C4-2B (cell line): Measurements from ENCODE around the gene PRPF31.

Experiments used
- ZFX ChIP-seq: fragments of 450-650 bp; IDR thresholded peaks from 2 replicates; pipeline ENCODE4 v1.6.1; 2017
- TF ChIP-seq, protein P1 (sequence below): fragments of 450-650 bp; conservative IDR thresholded peaks from 2 replicates; pipeline ENCODE4 v1.5.1; 2017; ENCODE audit warnings: mild to moderate bottlenecking

DNA sequence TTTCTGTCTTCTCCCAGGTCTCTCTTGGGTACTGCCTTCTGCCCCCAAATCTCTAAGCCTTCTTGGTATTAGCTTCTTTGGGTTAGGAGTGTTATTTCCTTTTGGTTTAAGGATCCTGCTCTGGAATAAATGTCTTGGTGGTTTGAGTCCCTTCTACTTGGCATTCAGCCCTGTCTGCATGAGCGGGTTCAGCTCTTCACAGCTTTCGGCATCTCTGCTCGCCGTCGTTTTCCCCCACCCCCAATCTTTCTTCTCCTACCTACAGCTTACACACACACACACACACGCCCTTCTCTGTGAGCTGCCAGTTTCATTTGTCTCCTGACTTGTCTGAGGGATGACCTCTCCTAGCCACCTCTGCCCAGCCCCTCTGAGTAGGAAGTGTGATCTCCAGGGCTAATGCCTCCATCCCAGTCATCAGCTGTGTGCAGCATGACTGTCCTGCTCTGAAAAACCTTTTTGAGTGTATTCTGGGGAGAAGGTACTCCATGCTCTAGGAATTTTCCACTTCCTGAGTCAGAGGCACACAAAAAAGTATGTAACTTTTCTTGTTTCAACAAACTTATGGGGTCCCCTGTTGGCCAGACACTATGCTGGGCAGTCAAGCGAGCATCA, 26.7 kb downstream of the PRPF31 start:
- TF ChIP-seq, protein P1, sequence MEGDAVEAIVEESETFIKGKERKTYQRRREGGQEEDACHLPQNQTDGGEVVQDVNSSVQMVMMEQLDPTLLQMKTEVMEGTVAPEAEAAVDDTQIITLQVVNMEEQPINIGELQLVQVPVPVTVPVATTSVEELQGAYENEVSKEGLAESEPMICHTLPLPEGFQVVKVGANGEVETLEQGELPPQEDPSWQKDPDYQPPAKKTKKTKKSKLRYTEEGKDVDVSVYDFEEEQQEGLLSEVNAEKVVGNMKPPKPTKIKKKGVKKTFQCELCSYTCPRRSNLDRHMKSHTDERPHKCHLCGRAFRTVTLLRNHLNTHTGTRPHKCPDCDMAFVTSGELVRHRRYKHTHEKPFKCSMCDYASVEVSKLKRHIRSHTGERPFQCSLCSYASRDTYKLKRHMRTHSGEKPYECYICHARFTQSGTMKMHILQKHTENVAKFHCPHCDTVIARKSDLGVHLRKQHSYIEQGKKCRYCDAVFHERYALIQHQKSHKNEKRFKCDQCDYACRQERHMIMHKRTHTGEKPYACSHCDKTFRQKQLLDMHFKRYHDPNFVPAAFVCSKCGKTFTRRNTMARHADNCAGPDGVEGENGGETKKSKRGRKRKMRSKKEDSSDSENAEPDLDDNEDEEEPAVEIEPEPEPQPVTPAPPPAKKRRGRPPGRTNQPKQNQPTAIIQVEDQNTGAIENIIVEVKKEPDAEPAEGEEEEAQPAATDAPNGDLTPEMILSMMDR, result no peak
- TF ChIP-seq ZFX, result no peak
